Uterus (tissue), 4 donors: Measurements from ENCODE around the gene CDKAL1. TPM values are rescaled to one million over a fixed set of nuclear protein-coding genes. Genes with fewer than 3 reads are reported as not detected.

ENCODE experiments used
- DNase-seq, 2 donors: peaks; one replicate each; pipeline ENCODE4 v3.0.0-alpha.2; 2019 to 2020
- H3K27ac ChIP-seq, 2 donors: fragments of 200-600 bp; sonication (generic); 1 replicate in 1 of 2; 2 replicates in 1 of 2; pipeline ENCODE4 v1.5.1; 2016 to 2018
- H3K27me3 ChIP-seq, 2 donors: fragments of 200-600 bp; sonication (generic); one replicate each; pipeline ENCODE4 v1.5.1; 2018 to 2019; ENCODE audit warnings: control low read depth in 1 of 2
- H3K36me3 ChIP-seq, 2 donors: fragments of 200-600 bp; sonication (generic); one replicate each; pipeline ENCODE4 v1.5.1; 2019; ENCODE audit warnings: control low read depth in 1 of 2
- H3K4me1 ChIP-seq, 2 donors: fragments of 200-600 bp; sonication (generic); one replicate each; pipeline ENCODE4 v1.5.1; 2018 to 2019; ENCODE audit warnings: control low read depth in 1 of 2
- H3K4me3 ChIP-seq, 2 donors: fragments of 200-600 bp; sonication (generic); 1 replicate in 1 of 2; 2 replicates in 1 of 2; pipeline ENCODE4 v1.5.1; 2018 to 2019; ENCODE audit warnings: mild to moderate bottlenecking in 1 of 2
- H3K9me3 ChIP-seq, 2 donors: fragments of 200-600 bp; sonication (generic); one replicate each; pipeline ENCODE4 v1.5.1; 2019; ENCODE audit warnings: control low read depth in 1 of 2
- POLR2A ChIP-seq, 2 donors: fragments of 450-650 bp; IDR thresholded peaks; one replicate each; pipeline ENCODE4 v1.6.1; 2016; ENCODE audit warnings: antibody characterized with exemption in 2 of 2, mild to moderate bottlenecking in 1 of 2, moderate library complexity in 1 of 2
- intact Hi-C: fragments of 100-400 bp; cut with DNase I; formaldehyde crosslinking; loops from one replicate; pipeline ENCODE4 v1.15.1; 2023; ENCODE audit warnings: low total_unique reads
- total RNA-seq, 4 donors: library from RNA; depleted of rRNA in 3 of 4; stranded (reverse); fragments of >200 nt in 3 of 4; gene quantifications; one replicate each; pipeline versions ENCODE4 v1.1.0 to v1.2.4, GENCODE V29; 2014 to 2023
- TF ChIP-seq, protein P1 (sequence below), 4 experiments: fragments of 200-600 bp in 2 of 4; fragments of 450-650 bp in 2 of 4; sonication (generic) in 2 of 4; IDR thresholded peaks; one replicate each; pipeline ENCODE4 v1.5.1; 2016 to 2019; ENCODE audit warnings: antibody characterized with exemption in 4 of 4, mild to moderate bottlenecking in 2 of 4, moderate library complexity in 1 of 4
- donor health status: DM: yes; HTN: yes; CAD: no.

CDKAL1 gene
- total RNA-seq, 4 donors from 2014 or later: 5.0 to 51.7 (median 18.9) TPM

DNA sequence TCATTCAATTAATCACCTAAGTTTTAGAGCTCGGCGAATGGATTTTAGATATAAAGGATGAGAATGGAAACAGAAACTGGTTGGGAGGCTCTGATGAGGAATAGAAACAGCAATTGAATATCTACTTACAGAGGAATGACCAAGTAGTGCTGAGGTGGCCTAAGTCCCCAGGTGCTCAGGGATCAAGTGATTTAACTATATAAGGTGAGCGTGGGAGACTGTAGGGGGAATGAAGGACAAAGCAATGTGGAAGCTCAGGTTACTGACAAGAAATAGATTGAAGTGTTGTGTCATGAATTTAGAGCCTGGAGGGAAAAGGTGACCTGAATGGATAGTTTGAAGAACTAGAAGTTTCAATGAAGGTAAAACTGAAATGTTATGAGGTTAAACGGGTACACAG is 563.9 kb downstream of the CDKAL1 start:
- Histone ChIP-seq H3K27ac (no peak overlapping the region), H3K4me3 (no peak overlapping the region), H3K27me3 (no peaks in the 10 kb centered on the region), H3K4me1 (no peaks in the 10 kb centered on the region), H3K9me3 (no peaks in the 10 kb centered on the region), H3K36me3 (no peaks in the 10 kb centered on the region)
- intact Hi-C loops: no loop called here
- DNase-seq: no peak
- TF ChIP-seq POLR2A (IDR thresholded peaks at IDR 0.05): no peak
- TF ChIP-seq, protein P1, sequence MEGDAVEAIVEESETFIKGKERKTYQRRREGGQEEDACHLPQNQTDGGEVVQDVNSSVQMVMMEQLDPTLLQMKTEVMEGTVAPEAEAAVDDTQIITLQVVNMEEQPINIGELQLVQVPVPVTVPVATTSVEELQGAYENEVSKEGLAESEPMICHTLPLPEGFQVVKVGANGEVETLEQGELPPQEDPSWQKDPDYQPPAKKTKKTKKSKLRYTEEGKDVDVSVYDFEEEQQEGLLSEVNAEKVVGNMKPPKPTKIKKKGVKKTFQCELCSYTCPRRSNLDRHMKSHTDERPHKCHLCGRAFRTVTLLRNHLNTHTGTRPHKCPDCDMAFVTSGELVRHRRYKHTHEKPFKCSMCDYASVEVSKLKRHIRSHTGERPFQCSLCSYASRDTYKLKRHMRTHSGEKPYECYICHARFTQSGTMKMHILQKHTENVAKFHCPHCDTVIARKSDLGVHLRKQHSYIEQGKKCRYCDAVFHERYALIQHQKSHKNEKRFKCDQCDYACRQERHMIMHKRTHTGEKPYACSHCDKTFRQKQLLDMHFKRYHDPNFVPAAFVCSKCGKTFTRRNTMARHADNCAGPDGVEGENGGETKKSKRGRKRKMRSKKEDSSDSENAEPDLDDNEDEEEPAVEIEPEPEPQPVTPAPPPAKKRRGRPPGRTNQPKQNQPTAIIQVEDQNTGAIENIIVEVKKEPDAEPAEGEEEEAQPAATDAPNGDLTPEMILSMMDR (IDR thresholded peaks at IDR 0.05): no peak

DNA sequence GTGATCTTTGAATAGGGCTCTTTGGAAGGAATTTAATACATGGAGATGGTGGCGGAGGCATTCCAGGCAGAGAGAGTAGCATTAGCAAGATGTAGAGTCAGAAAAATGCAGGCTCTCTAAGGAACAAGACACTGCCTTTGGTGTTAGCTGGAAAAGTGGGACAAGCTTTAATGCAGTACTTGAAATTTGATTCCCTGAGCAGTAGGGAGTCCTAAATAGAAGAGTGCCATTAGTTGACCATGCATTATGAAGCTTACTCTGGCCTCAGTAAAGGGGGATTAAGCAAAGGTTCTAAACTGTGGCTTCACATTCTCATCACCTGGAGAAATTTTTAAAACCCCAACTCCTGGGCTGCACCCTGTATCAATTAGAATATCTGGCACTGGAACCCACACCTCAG is 564.5 kb downstream of the CDKAL1 start:
- Histone ChIP-seq H3K36me3 (no peaks in the 10 kb centered on the region), H3K4me3 (no peak overlapping the region), H3K27ac (no peak overlapping the region), H3K4me1 (no peaks in the 10 kb centered on the region), H3K27me3 (no peaks in the 10 kb centered on the region), H3K9me3 (no peaks in the 10 kb centered on the region)
- no peak for DNase-seq
- intact Hi-C loops: no loop called here
- no peak for TF ChIP-seq POLR2A (IDR thresholded peaks at IDR 0.05)
- TF ChIP-seq, protein P1 (IDR thresholded peaks at IDR 0.05): no peak

DNA sequence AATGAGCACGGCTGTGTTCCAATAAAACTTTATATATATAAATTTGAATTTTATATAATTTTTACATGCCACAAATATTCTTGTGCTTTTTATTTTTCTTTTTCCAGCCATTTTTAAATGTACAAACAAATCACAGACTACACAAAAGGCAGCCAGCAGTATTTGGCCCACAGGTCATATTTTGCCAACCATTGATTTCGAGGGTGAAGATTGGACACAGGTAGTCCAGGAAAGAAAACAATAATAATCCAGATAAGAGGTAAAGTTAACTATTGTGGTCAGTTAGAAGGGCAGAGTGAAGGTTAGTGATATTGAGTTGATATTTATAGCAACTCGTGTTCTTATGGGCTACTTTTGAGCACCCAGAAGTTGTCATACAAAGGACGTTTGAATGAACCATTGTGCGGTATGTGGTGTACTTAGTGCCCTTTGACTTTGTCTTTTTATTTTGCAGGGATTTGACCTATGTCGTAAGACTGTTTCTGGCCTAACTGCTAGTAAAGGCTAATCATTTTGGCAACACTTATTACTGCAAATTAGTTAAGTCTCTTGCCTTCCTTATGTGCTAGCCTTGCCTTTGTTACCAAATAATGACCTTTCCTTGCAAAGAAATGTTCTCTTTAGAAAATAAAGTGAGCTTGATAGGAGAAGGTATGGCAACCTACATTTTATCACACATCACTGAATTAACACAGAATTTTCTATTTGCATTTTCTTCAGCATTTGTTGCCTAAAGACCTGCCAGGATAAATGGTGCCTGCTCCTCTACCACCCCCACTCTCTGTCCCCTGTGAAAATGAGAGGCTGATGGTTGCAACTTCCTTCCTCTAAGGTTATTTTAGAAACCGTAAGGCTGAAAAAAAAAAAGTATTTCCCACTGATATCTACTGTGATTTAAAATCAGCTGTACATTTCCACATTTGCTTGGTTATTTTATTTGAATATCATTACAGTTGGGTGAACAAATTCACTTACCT is 565.4 kb downstream of the CDKAL1 start:
- intact Hi-C loops: no loop called here
- Histone ChIP-seq H3K27me3 (no peaks in the 10 kb centered on the region), H3K4me1 (no peaks in the 10 kb centered on the region), H3K27ac (no peak overlapping the region), H3K36me3 (no peaks in the 10 kb centered on the region), H3K9me3 (no peaks in the 10 kb centered on the region), H3K4me3 (no peak overlapping the region)
- no peak for DNase-seq
- TF ChIP-seq, protein P1 (IDR thresholded peaks at IDR 0.05): no peak
- no peak for TF ChIP-seq POLR2A (IDR thresholded peaks at IDR 0.05)

DNA sequence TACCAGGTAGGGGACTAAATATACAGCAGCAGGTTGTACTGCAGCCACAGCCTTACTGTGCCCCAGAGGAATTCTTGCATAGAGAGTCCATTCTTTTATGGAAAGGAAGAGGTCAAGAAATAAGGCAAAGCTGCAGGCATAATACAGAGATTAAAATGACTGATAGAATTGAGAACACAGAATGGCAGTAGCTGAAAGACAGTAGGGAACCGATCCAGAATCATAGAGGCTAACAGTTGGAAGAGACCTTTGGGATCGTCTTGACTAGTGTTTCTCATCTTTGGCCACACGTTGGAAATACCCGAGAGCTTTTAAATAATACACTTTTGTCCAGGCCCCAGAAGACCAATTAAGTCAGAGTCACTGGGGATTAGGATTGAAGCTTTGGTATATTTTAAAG is 566.7 kb downstream of the CDKAL1 start:
- no peak for TF ChIP-seq POLR2A (IDR thresholded peaks at IDR 0.05)
- Histone ChIP-seq H3K4me3 (no peak overlapping the region), H3K27ac (no peak overlapping the region), H3K36me3 (no peaks in the 10 kb centered on the region), H3K27me3 (no peaks in the 10 kb centered on the region), H3K9me3 (no peaks in the 10 kb centered on the region), H3K4me1 (no peaks in the 10 kb centered on the region)
- no peak for DNase-seq
- intact Hi-C loops: no loop called here

DNA sequence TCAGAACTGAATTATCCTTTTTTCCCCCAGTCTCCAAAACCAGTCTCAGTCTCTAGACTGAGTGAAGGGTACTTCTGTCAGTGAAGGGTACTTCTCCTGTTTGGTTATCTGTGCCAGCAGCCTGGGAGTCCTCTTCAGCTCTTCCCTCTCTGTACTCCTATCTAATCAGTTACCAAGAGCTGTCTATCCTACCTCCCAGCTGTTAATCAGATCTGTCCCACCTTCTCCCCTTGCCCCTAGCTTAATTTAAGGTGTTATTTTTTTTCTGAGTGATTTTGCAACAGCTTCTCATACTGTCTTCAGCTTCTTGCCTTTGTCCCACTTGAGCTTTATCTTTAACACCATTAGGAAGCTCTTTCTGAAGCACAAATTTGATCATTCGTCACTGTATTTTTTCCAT is 567.4 kb downstream of the CDKAL1 start:
- TF ChIP-seq, protein P1 (IDR thresholded peaks at IDR 0.05): no peak
- TF ChIP-seq POLR2A (IDR thresholded peaks at IDR 0.05): no peak
- Histone ChIP-seq H3K27ac (no peak overlapping the region), H3K36me3 (no peaks in the 10 kb centered on the region), H3K9me3 (no peaks in the 10 kb centered on the region), H3K4me3 (no peak overlapping the region), H3K4me1 (no peaks in the 10 kb centered on the region), H3K27me3 (no peaks in the 10 kb centered on the region)
- DNase-seq: no peak
- intact Hi-C loops: no loop called here
